GM18508 (cell line): Measurements from ENCODE around the gene NHEJ1.

ENCODE experiments used
- ATAC-seq: cut with Tn5 transposase; IDR thresholded peaks from one replicate; pipeline ENCODE4 v1.9.1; 2021; ENCODE audit warnings: moderate number of reproducible peaks; ENCODE audit not compliant: insufficient read depth, unreplicated experiment

Gene NHEJ1

GRCh38 chr2:219060821-219061791 is 99.5 kb downstream of the NHEJ1 start, which contains the start of gene IHH:
IHH (minus strand) TSS chr2:219060921; CDS start chr2:219060467, 454 bp downstream.
- no peak for ATAC-seq

- no peak for ATAC-seq
Measured at GRCh38 chr2:219059725-219060682, 100.6 kb downstream of the NHEJ1 start.

GRCh38 chr2:219059375-219059724 is 101.3 kb downstream of the NHEJ1 start:
- ATAC-seq: no peak

- no peak for ATAC-seq
Measured at GRCh38 chr2:219058541-219059374, 101.9 kb downstream of the NHEJ1 start.

GRCh38 chr2:219057709-219058540 is 102.7 kb downstream of the NHEJ1 start:
- ATAC-seq: peak; percentile 48

GRCh38 chr2:219056896-219057708 is 103.5 kb downstream of the NHEJ1 start:
- no peak for ATAC-seq

GRCh38 chr2:219056176-219056895 is 104.3 kb downstream of the NHEJ1 start:
- no peak for ATAC-seq

GRCh38 chr2:219054956-219055903 is 105.4 kb downstream of the NHEJ1 start:
- no peak for ATAC-seq

GRCh38 chr2:219049282-219049681 is 111.3 kb downstream of the NHEJ1 start:
- no peak for ATAC-seq

GRCh38 chr2:219045937-219046550 is 114.6 kb downstream of the NHEJ1 start:
- no peak for ATAC-seq

- no peak for ATAC-seq
Measured at GRCh38 chr2:219042750-219043149, 117.9 kb downstream of the NHEJ1 start.

GRCh38 chr2:219042157-219042556 is 118.5 kb downstream of the NHEJ1 start:
- ATAC-seq: no peak

- ATAC-seq: no peak
Measured at GRCh38 chr2:219041252-219041651, 119.4 kb downstream of the NHEJ1 start, which contains the start of gene CFAP65. CFAP65 (minus strand) TSS chr2:219041516; CDS start chr2:219039048, 2,468 bp downstream.

GRCh38 chr2:219038600-219038999 is 122.0 kb downstream of the NHEJ1 start:
- ATAC-seq: no peak

GRCh38 chr2:219037783-219038499 is 122.7 kb downstream of the NHEJ1 start:
- ATAC-seq: no peak
